MCF 10A (cell line): ENCODE results near the gene UBAP1. TPM values are rescaled to one million over a fixed set of nuclear protein-coding genes. Genes with fewer than 3 reads are reported as not detected.
"Not testable (repeated sequence)": the region's sequence is repeated elsewhere in the genome, so short reads cannot be mapped to it uniquely, and the experiment has no call there.

ENCODE experiments used
- BruUV-seq: library from RNA; stranded (reverse); fragments of 400-500 nt; replicated peaks from 2 replicates; lab custom pipeline; 2021; lab: Mats Ljungman, UMichigan
- CTCF ChIA-PET: fragments of 300-600 bp; sonication (Branson Sonifier 250); formaldehyde crosslinking; extraction: SDS; loops from one replicate; lab custom pipeline; 2021; ENCODE audit warnings: antibody characterized with exemption, inconsistent platforms; lab: Yijun Ruan, JAX
- POLR2A ChIA-PET: fragments of 300-600, 350-650 bp; sonication (Branson Sonifier 250); formaldehyde crosslinking; extraction: SDS; loops from one replicate; lab custom pipeline; 2020; ENCODE audit warnings: antibody characterized with exemption, inconsistent platforms; lab: Yijun Ruan, JAX
- DNase-seq: peaks from one replicate; pipeline ENCODE4 v3.0.0-alpha.2; 2018; ENCODE audit not compliant: unreplicated experiment
- H3K27ac Mint-ChIP-seq: one replicate; pipeline ENCODE4 v1.8.0; 2022; ENCODE audit warnings: mild to moderate bottlenecking, low read depth, mixed read lengths; ENCODE audit not compliant: unreplicated experiment
- H3K27me3 Mint-ChIP-seq: one replicate; pipeline ENCODE4 v1.8.0; 2022; ENCODE audit warnings: mixed read lengths; ENCODE audit not compliant: insufficient read depth, unreplicated experiment
- H3K36me3 Mint-ChIP-seq: one replicate; pipeline ENCODE4 v1.8.0; 2022; ENCODE audit warnings: mild to moderate bottlenecking, moderate library complexity, mixed read lengths; ENCODE audit not compliant: insufficient read depth, unreplicated experiment
- H3K4me1 Mint-ChIP-seq: one replicate; pipeline ENCODE4 v1.8.0; 2022; ENCODE audit warnings: mixed read lengths; ENCODE audit not compliant: insufficient read depth, unreplicated experiment
- H3K4me3 Mint-ChIP-seq: one replicate; pipeline ENCODE4 v1.8.0; 2022; ENCODE audit warnings: mild to moderate bottlenecking, moderate library complexity, mixed read lengths; ENCODE audit not compliant: unreplicated experiment
- H3K9me3 Mint-ChIP-seq: one replicate; pipeline ENCODE4 v1.8.0; 2022; ENCODE audit warnings: mixed read lengths; ENCODE audit not compliant: unreplicated experiment
- intact Hi-C: fragments of 100-400 bp; cut with micrococcal nuclease; formaldehyde crosslinking; loops from 2 replicates; pipeline ENCODE4 v1.14.1; 2022
- total RNA-seq: library from RNA; stranded (reverse); gene quantifications from 2 replicates; pipeline ENCODE4 v1.2.3, GENCODE V29; 2022
- TF ChIP-seq, protein P1 (sequence below): fragments of 200-600 bp; IDR thresholded peaks from one replicate; pipeline ENCODE4 v1.8.0; 2022; ENCODE audit warnings: antibody characterized with exemption, mild to moderate bottlenecking; ENCODE audit not compliant: unreplicated experiment

UBAP1 gene
- total RNA-seq, 1 experiment from 2014 or later = 64.4 TPM

- CTCF ChIA-PET = interaction anchor here (0.6 to 0.7 kb wide), 3 partner anchors 9 to 37 kb away, joined by 3 to 7 read pairs (median 3); no protein-coding TSS in a partner anchor
- H3K36me3 Mint-ChIP-seq = no peaks in the 10 kb centered on the region
- no TSS peak for BruUV-seq
- POLR2A ChIA-PET = no interaction called here
- intact Hi-C loops = no loop called here
- TF ChIP-seq, protein P1, sequence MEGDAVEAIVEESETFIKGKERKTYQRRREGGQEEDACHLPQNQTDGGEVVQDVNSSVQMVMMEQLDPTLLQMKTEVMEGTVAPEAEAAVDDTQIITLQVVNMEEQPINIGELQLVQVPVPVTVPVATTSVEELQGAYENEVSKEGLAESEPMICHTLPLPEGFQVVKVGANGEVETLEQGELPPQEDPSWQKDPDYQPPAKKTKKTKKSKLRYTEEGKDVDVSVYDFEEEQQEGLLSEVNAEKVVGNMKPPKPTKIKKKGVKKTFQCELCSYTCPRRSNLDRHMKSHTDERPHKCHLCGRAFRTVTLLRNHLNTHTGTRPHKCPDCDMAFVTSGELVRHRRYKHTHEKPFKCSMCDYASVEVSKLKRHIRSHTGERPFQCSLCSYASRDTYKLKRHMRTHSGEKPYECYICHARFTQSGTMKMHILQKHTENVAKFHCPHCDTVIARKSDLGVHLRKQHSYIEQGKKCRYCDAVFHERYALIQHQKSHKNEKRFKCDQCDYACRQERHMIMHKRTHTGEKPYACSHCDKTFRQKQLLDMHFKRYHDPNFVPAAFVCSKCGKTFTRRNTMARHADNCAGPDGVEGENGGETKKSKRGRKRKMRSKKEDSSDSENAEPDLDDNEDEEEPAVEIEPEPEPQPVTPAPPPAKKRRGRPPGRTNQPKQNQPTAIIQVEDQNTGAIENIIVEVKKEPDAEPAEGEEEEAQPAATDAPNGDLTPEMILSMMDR = no peak
- H3K27me3 Mint-ChIP-seq = no peaks in the 10 kb centered on the region
- no peaks in the 10 kb centered on the region for H3K4me1 Mint-ChIP-seq
- no peak overlapping the region for H3K27ac Mint-ChIP-seq
- no peak overlapping the region for H3K4me3 Mint-ChIP-seq
- no peaks in the 10 kb centered on the region for H3K9me3 Mint-ChIP-seq
- DNase-seq = no peak
Measured at GRCh38 chr9:34291023-34291422, 112.2 kb downstream of the UBAP1 start.

DNA sequence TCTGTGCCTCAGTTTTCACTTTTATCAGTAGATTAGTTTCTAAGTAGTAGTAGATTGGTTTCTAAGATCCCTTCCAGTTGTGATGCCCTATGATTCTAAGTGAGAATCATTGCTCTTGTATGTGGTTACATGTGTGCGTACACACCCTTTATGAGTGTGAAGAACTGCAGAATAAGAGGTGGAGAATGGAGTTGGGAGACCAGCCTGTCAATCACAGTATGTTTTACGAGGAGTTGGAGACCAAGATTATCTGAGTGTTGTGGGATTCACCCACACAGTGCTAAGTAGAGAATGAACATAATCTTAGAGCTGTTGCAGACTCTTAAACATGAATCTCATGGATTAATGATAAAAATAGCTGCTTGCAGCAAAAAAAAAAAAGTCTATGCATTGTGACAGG is 112.6 kb downstream of the UBAP1 start:
- TF ChIP-seq, protein P1 = no peak
- DNase-seq = no peak
- ChIA-PET POLR2A (interaction anchor here (0.6 kb wide), 1 partner anchor 88 kb away, joined by 4 read pairs; no protein-coding TSS in a partner anchor), CTCF (interaction anchor here (0.6 kb wide), 1 partner anchor 103 kb away, joined by 3 read pairs; no protein-coding TSS in a partner anchor)
- Mint-ChIP-seq H3K27me3 (no peaks in the 10 kb centered on the region), H3K27ac (no peak overlapping the region), H3K4me1 (no peaks in the 10 kb centered on the region), H3K36me3 (no peaks in the 10 kb centered on the region), H3K9me3 (no peaks in the 10 kb centered on the region), H3K4me3 (no peak overlapping the region)
- intact Hi-C loops = no loop called here
- no TSS peak for BruUV-seq

DNA sequence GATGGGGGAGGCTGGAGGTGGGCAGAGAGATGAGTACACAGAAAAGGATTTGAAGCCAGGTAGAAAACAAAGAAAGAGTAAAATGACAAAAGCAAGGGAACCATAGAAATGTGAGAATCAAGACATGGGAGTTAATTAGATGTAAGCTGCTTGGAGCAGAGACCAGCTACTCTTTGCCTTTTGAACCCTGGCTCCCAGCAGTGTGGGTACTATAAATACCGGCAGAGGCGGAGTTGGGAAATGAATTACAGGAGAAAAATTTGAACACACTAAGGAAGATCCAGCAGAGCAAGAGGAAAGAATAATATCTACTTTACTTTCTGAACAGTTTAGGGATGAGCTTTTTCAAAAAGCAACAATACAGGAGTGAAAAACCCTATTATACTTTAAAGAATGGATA is 113.7 kb downstream of the UBAP1 start:
- no peaks in the 10 kb centered on the region for H3K9me3 Mint-ChIP-seq
- DNase-seq = no peak
- TF ChIP-seq, protein P1 = no peak
- H3K27ac Mint-ChIP-seq = no peak overlapping the region
- no peaks in the 10 kb centered on the region for H3K4me1 Mint-ChIP-seq
- POLR2A ChIA-PET = no interaction called here
- no peaks in the 10 kb centered on the region for H3K36me3 Mint-ChIP-seq
- CTCF ChIA-PET = interaction anchor here (1.2 kb wide), 1 partner anchor 24 kb away, joined by 3 read pairs; no protein-coding TSS in a partner anchor
- H3K4me3 Mint-ChIP-seq = no peak overlapping the region
- no peaks in the 10 kb centered on the region for H3K27me3 Mint-ChIP-seq
- intact Hi-C loops = no loop called here
- BruUV-seq = no TSS peak

GRCh38 chr9:34301064-34301463 is 122.2 kb downstream of the UBAP1 start:
- H3K4me1 Mint-ChIP-seq, POLR2A ChIA-PET, H3K36me3 Mint-ChIP-seq, DNase-seq, H3K4me3 Mint-ChIP-seq, BruUV-seq, H3K27ac Mint-ChIP-seq, intact Hi-C loops, H3K27me3 Mint-ChIP-seq, H3K9me3 Mint-ChIP-seq: not testable (repeated sequence)
- CTCF ChIA-PET = interaction anchor here (0.7 to 0.8 kb wide), 2 partner anchors 102 to 403 kb away, joined by 3 to 5 read pairs; no protein-coding TSS in a partner anchor

Other genes starting within 250 kb of the UBAP1 start
- gene UBAP2, start 130.2 kb upstream of the UBAP1 start, total RNA-seq = 33.4 and 33.5 TPM in 2 replicates
- 39.8 and 44.2 TPM in 2 replicates for gene DCAF12, start 52.3 kb upstream of the UBAP1 start, total RNA-seq
- 3.3 and 3.5 TPM in 2 replicates for gene KIF24, start 150.2 kb downstream of the UBAP1 start, total RNA-seq
- 30.6 and 35.0 TPM in 2 replicates for gene NUDT2, start 150.5 kb downstream of the UBAP1 start, total RNA-seq
- gene MYORG, start 197.9 kb downstream of the UBAP1 start, total RNA-seq = 2.4 and 2.9 TPM in 2 replicates